Breast epithelium (tissue), 3 donors: ENCODE results near the gene SLC16A12.

ENCODE experiments used
- CTCF ChIP-seq, 3 donors: fragments of 450-650 bp; IDR thresholded peaks; one replicate each; pipeline ENCODE4 v1.5.1; 2016 to 2017; ENCODE audit warnings: antibody characterized with exemption in 3 of 3, mild to moderate bottlenecking in 3 of 3, moderate library complexity in 3 of 3
- POLR2AphosphoS5 ChIP-seq, 3 donors: sonication (generic); formaldehyde crosslinking; IDR thresholded peaks; one replicate each; pipeline ENCODE4 v1.6.1; 2017; ENCODE audit warnings: antibody characterized with exemption in 3 of 3

- TF ChIP-seq CTCF (IDR thresholded peaks at IDR 0.05) (no peak), POLR2AphosphoS5 (IDR thresholded peaks at IDR 0.05) (no peak)
Measured at GRCh38 chr10:89416465-89416864, 118.9 kb downstream of the SLC16A12 start.
